GM21529 (cell line): ENCODE data around the gene CHD3.
"Not testable (repeated sequence)": the region's sequence is repeated elsewhere in the genome, so short reads cannot be mapped to it uniquely, and the experiment has no call there.

Experiments
- ATAC-seq: cut with Tn5 transposase; IDR thresholded peaks from one replicate; pipeline ENCODE4 v1.9.1; 2021; ENCODE audit not compliant: unreplicated experiment

The CHD3 gene

GRCh38 chr17:7930841-7931631, 42.4 kb downstream of the CHD3 start:
- no peak for ATAC-seq

DNA sequence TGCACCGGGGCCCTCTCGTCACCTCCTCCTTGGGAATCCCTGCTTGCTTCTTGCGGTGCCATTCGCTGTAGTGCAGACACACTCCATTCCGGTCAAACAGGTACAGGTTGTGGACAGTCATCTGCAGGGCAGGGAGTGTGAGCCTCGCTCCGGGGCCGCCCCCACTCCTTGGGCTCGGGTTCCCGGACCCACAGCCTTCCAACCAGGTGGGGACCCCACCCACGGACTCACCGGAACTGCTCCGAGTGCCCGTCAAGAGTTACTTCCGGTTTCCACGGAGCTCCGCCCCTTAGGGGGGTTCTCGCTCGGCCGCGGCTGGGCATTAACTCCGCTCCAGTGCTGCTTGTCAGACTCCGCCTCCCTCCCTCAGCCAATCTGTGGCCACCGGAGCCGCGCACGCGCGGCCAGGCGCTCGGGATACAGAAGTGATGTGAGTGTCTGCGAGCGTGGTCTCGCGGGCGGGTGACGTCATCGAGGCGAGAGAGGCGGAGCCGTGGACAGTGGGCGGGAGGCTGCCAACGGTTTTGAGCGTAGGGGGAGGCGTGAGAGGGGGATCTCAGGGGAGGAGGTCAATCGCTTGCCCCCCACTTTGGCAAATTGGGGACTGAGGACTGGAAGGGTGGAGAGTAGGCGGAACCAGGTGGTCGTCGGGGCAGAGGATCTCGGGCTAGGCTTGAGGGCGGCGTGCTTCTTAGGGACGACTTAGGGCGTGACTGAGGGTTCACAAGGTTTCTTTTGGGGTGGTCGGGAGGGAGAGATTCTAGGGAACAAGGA, 43.3 kb downstream of the CHD3 start, which contains the start of the genes CNTROB and TRAPPC1:
CNTROB (plus strand) TSS at position 498 of the 774 bp plus-strand sequence. CDS start 874 bp downstream, outside the sequence.
TRAPPC1 (minus strand) TSS at position 238 of the 774 bp plus-strand sequence; CDS start at position 121, 117 bp downstream.
- peak; percentile 86 for ATAC-seq

GRCh38 chr17:7932483-7932891, 43.9 kb downstream of the CHD3 start:
- ATAC-seq, result no peak

DNA sequence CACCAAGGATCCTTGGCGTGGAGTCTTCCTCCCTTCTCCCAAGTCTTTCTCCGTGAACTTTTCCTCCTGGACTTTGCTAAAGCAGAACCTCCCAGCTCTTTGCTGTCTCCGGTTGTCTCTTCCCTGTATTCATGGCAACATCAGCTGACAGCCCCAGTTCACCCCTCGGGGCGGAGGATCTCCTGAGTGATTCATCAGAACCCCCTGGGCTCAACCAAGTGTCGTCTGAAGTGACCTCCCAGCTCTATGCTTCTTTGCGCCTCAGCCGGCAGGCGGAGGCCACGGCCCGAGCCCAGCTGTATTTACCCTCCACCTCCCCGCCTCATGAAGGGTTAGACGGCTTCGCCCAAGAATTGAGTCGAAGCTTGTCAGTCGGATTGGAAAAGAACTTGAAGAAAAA, 44.4 kb downstream of the CHD3 start:
- no peak for ATAC-seq

- ATAC-seq, result no peak
Observed at GRCh38 chr17:7935859-7936258, 47.3 kb downstream of the CHD3 start.

- ATAC-seq, result no peak
Observed at GRCh38 chr17:7940034-7940433, 51.4 kb downstream of the CHD3 start.

GRCh38 chr17:7940743-7941142, 52.2 kb downstream of the CHD3 start:
- no peak for ATAC-seq

GRCh38 chr17:7943291-7943690, 54.7 kb downstream of the CHD3 start:
- no peak for ATAC-seq

- ATAC-seq, result no peak
Observed at GRCh38 chr17:7944326-7944725, 55.7 kb downstream of the CHD3 start.

DNA sequence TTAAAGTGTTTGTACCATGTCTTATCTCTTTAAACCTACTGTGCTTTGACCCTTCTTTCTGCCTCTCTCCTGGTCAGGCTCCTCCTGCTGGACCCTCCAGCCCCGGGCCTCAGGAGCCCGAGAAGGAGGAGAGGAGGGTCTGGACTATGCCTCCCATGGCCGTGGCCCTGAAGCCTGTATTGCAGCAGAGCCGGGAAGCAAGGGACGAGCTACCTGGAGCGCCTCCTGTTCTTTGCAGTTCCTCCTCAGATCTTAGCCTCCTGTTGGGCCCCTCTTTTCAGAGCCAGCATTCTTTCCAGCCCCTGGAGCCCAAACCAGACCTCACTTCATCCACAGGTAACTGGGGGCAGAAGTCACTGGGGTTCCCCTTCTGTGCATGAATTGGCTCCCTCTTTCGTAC, 57.1 kb downstream of the CHD3 start:
- ATAC-seq, result no peak

- no peak for ATAC-seq
Observed at GRCh38 chr17:7946441-7946840, 57.9 kb downstream of the CHD3 start.

DNA sequence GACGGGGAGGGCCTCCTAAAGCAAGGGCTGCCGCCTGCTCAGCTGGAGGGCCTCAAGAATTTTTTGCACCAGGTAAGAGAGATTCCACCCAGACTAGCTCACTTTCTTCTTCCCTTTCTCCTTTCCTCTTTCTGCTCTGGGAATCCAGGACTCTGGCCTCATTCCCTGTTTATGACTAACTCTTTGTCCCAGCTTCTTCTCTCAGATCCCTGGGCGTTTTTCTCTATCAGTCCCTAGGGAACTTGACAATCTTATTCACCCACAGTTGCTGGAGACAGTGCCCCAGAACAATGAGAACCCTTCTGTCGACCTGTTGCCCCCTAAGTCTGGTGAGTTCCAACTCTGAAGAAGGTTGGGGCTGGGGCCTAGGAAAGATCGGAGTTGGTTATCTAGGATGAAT, 59.1 kb downstream of the CHD3 start:
- ATAC-seq, result no peak

DNA sequence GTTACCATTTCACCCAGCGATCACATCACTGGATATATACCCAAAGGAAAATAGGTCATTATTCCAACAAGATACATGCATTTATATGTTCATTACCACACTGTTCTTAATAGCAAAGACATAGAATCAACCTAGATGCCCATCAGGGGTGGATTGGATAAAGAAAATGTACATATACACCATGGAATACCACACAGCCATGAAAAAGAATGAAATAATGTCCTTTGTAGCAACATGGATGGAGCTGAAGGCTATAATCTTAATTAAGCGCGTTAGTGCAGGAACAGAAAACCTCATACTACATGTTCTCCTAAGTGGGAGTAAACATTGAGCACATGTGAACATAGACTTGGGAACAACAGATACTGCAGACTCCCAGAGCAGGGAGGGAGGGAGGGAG, 62.0 kb downstream of the CHD3 start:
- no peak for ATAC-seq

DNA sequence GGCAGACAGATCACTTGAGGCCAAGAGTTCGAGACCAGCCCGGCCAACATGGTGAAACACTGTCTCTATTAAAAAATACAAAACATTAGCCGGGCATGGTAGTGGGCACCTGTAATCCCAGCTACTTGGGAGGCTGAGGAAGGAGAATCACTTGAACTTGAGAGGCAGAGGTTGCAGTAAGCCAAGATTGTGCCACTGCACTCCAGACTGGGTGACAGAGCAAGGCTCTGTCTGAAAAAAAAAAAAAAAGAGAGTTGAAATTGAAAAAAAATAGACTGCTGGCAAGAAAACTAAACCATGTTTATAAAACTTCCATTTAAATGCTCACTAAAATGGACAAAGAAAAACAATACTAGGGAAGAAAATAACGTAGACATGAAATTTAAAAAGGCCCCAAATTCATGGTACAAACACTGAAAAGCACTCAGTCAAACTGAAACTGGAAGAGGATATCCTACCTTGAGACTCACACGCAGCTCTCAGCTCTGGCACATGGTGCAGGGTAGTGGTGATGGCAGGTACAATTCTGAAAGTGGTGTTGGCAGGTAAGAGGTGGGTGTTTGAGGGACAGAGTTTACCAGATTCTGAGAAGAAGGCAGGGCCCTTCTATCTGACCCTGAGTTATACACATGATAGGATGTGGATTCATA, 62.7 kb downstream of the CHD3 start:
- ATAC-seq, result no peak

DNA sequence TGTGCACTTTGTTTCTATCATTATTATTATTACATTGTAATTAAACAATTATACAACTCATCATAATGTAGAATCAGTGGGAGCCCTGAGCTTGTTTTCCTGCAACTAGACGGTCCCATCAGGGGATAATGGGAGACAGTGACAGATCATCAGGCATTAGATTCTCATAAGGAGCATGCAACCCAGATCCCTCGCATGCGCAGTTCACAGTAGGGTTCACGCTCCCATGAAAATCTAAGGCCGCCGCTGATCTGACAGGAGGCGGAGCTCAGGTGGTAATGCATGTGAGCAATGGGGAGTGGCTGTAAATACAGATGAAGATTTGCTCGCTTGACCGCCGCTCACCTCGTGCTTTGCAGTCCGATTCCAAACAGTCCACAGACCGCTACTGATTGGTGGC, 64.7 kb downstream of the CHD3 start:
- ATAC-seq, result not testable (repeated sequence)

DNA sequence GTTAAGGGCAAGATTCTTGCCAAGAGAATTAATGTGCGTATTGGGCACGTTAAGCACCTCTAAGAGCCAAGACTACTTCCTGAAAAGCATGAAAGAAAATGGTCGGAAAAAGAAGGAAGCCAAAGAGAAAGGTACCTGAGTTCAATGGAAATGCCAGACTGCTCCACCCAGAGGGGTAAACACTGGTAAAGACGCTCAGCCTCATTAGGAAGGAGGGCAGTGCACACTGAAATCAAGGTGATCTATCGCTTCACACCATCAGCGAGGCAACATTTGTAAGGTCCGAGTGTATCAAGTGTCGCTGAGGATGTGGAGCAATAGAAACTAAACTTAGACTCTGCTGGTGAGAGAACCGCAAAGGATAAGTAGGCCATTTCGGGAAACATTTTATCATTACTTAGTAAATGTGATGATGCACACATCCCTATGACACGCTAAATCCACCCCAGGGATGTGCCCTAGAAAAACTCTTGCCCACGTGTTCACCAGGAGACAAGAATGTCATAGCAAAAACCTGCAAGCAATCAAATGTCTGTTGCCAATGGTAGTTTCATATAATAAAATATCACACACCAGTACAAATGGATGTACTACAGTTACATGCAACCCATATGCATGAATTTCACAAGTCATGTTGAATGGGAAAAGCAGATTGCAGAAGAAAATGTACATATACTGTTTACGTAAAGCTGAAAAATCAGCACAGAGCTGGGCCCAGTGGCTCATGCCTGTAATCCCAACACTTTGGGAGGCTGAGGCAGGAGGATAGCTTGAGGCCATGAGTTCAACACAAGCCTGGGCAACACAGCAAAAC, 67.0 kb downstream of the CHD3 start:
- no peak for ATAC-seq

- ATAC-seq, result no peak
Observed at GRCh38 chr17:7956228-7956965, 67.8 kb downstream of the CHD3 start.

DNA sequence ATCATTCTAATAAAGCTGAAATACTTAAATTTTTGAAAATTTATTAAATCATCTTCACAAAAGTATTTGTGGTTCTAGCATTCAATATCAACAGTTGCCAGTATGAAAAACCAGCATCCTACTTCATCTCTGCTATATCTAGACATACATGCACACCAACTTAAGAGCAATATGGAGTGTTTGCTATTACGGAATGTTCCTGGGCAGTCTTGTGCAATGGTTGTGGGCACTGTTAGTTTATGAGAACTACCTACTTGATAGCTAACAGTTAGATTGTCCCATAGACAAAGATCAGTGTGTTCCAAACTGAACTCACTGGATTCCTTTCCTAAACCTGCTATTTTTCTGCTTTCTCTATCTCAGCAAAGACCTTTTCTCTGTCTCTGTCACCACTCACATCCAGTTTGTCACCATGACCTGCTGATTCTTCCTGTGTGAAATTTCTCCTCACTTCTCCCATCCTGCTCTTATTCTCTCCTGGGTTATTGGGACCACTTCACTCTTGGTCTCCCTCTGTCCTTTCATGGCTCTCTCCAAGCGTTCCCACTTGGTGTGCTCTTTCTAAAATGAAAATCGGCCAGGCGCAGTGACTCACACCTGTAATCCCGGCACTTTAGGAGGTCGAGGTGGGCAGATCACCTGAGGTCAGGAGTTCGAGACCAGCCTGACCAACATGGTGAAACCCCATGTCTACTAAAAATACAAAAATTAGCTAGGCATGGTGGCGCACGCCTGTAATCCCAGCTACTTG, 71.1 kb downstream of the CHD3 start:
- ATAC-seq, result no peak

DNA sequence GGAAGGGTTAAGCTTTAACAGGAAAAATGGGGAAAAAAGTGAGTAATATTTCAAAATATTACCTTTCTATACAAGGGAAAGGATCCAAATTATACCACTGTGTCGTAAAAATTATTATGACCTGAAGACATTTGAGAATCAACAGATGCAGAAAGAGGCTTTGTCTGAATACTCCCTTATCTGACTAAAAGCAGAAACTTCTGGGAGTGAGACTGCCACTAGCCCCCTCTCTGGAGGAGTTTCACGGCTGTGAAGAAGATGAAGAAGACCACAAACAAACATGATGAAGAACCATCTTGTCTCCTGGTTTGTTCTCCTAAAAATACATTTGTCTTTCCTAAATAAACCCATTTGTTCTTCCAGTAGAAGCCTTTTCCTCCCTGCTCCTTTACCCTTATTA, 72.8 kb downstream of the CHD3 start:
- no peak for ATAC-seq
